ENCODE results near the gene DGCR2. TPM values are rescaled to one million over a fixed set of nuclear protein-coding genes. Genes with fewer than 3 reads are reported as not detected.

Gene DGCR2
- total RNA-seq, 1 experiment from 2014 or later = 42.9 TPM

DNA sequence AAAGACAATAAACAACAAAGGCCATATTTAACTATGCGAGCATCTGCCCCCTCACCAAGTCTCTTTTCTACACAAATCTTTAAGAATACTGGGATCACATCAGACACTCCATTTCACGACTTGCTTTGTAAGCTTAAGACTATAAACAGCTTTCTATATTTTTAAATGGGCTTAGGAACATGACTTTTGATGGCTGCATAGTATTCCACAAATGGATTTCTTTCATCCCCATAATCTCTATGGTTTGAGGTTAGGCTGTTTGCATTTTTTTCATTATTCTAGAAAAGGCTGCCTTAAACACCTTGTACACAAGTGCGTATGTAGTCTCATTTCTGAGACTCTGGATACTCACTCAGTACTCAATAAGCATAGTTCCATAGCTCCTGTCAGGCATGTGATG, 52.8 kb downstream of the DGCR2 start (continued):
- TF ChIP-seq, protein P1, sequence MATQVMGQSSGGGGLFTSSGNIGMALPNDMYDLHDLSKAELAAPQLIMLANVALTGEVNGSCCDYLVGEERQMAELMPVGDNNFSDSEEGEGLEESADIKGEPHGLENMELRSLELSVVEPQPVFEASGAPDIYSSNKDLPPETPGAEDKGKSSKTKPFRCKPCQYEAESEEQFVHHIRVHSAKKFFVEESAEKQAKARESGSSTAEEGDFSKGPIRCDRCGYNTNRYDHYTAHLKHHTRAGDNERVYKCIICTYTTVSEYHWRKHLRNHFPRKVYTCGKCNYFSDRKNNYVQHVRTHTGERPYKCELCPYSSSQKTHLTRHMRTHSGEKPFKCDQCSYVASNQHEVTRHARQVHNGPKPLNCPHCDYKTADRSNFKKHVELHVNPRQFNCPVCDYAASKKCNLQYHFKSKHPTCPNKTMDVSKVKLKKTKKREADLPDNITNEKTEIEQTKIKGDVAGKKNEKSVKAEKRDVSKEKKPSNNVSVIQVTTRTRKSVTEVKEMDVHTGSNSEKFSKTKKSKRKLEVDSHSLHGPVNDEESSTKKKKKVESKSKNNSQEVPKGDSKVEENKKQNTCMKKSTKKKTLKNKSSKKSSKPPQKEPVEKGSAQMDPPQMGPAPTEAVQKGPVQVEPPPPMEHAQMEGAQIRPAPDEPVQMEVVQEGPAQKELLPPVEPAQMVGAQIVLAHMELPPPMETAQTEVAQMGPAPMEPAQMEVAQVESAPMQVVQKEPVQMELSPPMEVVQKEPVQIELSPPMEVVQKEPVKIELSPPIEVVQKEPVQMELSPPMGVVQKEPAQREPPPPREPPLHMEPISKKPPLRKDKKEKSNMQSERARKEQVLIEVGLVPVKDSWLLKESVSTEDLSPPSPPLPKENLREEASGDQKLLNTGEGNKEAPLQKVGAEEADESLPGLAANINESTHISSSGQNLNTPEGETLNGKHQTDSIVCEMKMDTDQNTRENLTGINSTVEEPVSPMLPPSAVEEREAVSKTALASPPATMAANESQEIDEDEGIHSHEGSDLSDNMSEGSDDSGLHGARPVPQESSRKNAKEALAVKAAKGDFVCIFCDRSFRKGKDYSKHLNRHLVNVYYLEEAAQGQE (IDR thresholded peaks at IDR 0.05; ENCODE audit: low read depth) = no peak

GRCh38 chr22:19068784-19069271, 53.4 kb downstream of the DGCR2 start:
- ChIA-PET POLR2A (no interaction called here), CTCF (no interaction called here), RAD21 (ENCODE audit: low non-redundant PET in 1 of 2, low total read pairs in 2 of 2, uncharacterized antibody in 2 of 2, unreplicated experiment in 2 of 2) (no interaction called here)
- Histone ChIP-seq H3K4me3 (replicated peaks in 1 of 2; ENCODE audit: low read depth in 1 of 2, low read length in 2 of 2) (no peak overlapping the region), H3K36me3 (ENCODE audit: control insufficient read depth in 1 of 2, insufficient read depth in 2 of 2, low read length in 2 of 2) (peaks cover 0 to 8% of the 10 kb centered on the region in 2 experiments; a peak in 3 of 4 replicates), H4K20me1 (ENCODE audit: insufficient read depth) (no peaks in the 10 kb centered on the region), H3K27me3 (ENCODE audit: insufficient read depth, low read length) (no peaks in the 10 kb centered on the region), H2AFZ (ENCODE audit: low read depth, low read length, poor library complexity, severe bottlenecking) (no peak overlapping the region), H3K9ac (ENCODE audit: low read length) (no peak overlapping the region), H3K9me2 (ENCODE audit: insufficient read depth) (no peaks in the 10 kb centered on the region), H3K79me2 (ENCODE audit: insufficient read depth, low read length) (peaks cover 13% of the 10 kb centered on the region; the same call in 1 of the 2 replicates), H3K27ac (ENCODE audit: low read depth, low read length) (no peak overlapping the region), H3K4me2 (ENCODE audit: low read length) (no peak overlapping the region), H3K4me1 (ENCODE audit: control insufficient read depth in 1 of 2, insufficient read depth in 2 of 2, low read length in 2 of 2) (no peaks in the 10 kb centered on the region), H3K9me3 (ENCODE audit: control insufficient read depth in 1 of 2, insufficient read depth in 1 of 2, low read depth in 1 of 2, low read length in 2 of 2) (no peaks in the 10 kb centered on the region)
- no peak for DNase-seq (ENCODE audit: low read depth, low spot score)
- no TSS peak for BruUV-seq (replicated peaks)
- no peak for ATAC-seq
- intact Hi-C loops (cut with micrococcal nuclease) = no loop called here
- TF ChIP-seq EZH2phosphoT487 (IDR thresholded peaks at IDR 0.05; ENCODE audit: borderline replicate concordance) (no peak), ELF1 (IDR thresholded peaks at IDR 0.05; ENCODE audit: borderline replicate concordance, low read depth) (no peak), ZFX (IDR thresholded peaks at IDR 0.05) (no peak), TCF7L2 (IDR thresholded peaks at IDR 0.05; ENCODE audit: borderline replicate concordance, extremely low read depth, insufficient read depth, insufficient read length) (no peak), EZH2 (IDR thresholded peaks at IDR 0.05) (no peak), YY1 (IDR thresholded peaks at IDR 0.05; ENCODE audit: extremely low read depth, insufficient replicate concordance, low read depth, low read length) (no peak), ZBTB33 (IDR thresholded peaks at IDR 0.05; ENCODE audit: extremely low read depth, insufficient replicate concordance, low read length) (no peak), POLR2A (IDR thresholded peaks at IDR 0.05; ENCODE audit: borderline replicate concordance, extremely low read depth, insufficient read depth, insufficient read length) (no peak), MAX (IDR thresholded peaks at IDR 0.05) (no peak), ZNF274 (IDR thresholded peaks at IDR 0.05; ENCODE audit: low read depth, low read length) (no peak), SRF (IDR thresholded peaks at IDR 0.05; ENCODE audit: low read depth) (no peak), POLR2AphosphoS5 (IDR thresholded peaks at IDR 0.05; ENCODE audit: low read depth, low read length) (no peak), SP1 (IDR thresholded peaks at IDR 0.05; ENCODE audit: low read depth) (no peak)
- TF ChIP-seq, protein P1 (IDR thresholded peaks at IDR 0.05; ENCODE audit: low read depth) = no peak
- TF ChIP-seq, protein P2, sequence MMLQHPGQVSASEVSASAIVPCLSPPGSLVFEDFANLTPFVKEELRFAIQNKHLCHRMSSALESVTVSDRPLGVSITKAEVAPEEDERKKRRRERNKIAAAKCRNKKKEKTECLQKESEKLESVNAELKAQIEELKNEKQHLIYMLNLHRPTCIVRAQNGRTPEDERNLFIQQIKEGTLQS (IDR thresholded peaks at IDR 0.05) = no peak
